WTC11 (cell line): ENCODE measurements around the gene ENAH. TPM values are rescaled to one million over a fixed set of nuclear protein-coding genes. Genes with fewer than 3 reads are reported as not detected.

ENCODE experiments used
- ATAC-seq: fragments of 200-7000 bp; cut with Tn5 transposase; 2 replicates; pipeline ENCODE4 v1.10.0; 2021; ENCODE audit warnings: mild to moderate bottlenecking, moderate library complexity
- CTCF ChIA-PET: fragments of 300-600 bp; sonication (Branson Sonifier 250); formaldehyde crosslinking; loops from one replicate; lab custom pipeline; 2021; ENCODE audit warnings: antibody characterized with exemption; lab: Charles Lee
- POLR2A ChIA-PET: fragments of 350-600 bp; sonication (Branson Sonifier 250); formaldehyde crosslinking; loops from one replicate; lab custom pipeline; 2021; ENCODE audit warnings: antibody characterized with exemption; lab: Charles Lee
- DNase-seq: peaks from one replicate; pipeline ENCODE4 v3.0.0; 2021; ENCODE audit warnings: low spot score
- H3K27ac Mint-ChIP-seq: 2 replicates; pipeline ENCODE4 v1.8.0; 2021; ENCODE audit warnings: mixed read lengths
- H3K27me3 Mint-ChIP-seq: 2 replicates; pipeline ENCODE4 v1.8.0; 2021; ENCODE audit warnings: low read depth, mild to moderate bottlenecking, moderate library complexity, mixed read lengths
- H3K36me3 Mint-ChIP-seq: 2 replicates; pipeline ENCODE4 v1.8.0; 2021; ENCODE audit warnings: mixed read lengths
- H3K4me1 Mint-ChIP-seq: 2 replicates; pipeline ENCODE4 v1.8.0; 2022; ENCODE audit warnings: mixed read lengths
- H3K4me3 Mint-ChIP-seq: 2 replicates; pipeline ENCODE4 v1.8.0; 2021; ENCODE audit warnings: mild to moderate bottlenecking, moderate library complexity, mixed read lengths
- H3K9me3 Mint-ChIP-seq: 2 replicates; pipeline ENCODE4 v1.8.0; 2021; ENCODE audit warnings: mixed read lengths
- E2F5 ChIP-seq: sonication (generic); formaldehyde crosslinking; IDR thresholded peaks from 2 replicates; pipeline ENCODE4 v1.8.1; 2022; ENCODE audit warnings: mild to moderate bottlenecking, moderate library complexity, missing genetic modification reagents
- HMGA2 ChIP-seq: fragments of 250-450 bp; sonication (Bioruptor Pico); IDR thresholded peaks from 2 replicates; pipeline ENCODE4 v1.4.0; 2021; ENCODE audit warnings: mild to moderate bottlenecking, moderate library complexity
- KAT7 ChIP-seq: sonication (generic); formaldehyde crosslinking; IDR thresholded peaks from 2 replicates; pipeline ENCODE4 v1.8.1; 2023; ENCODE audit warnings: missing genetic modification reagents, mild to moderate bottlenecking, borderline replicate concordance
- MYBL2 ChIP-seq: sonication (generic); formaldehyde crosslinking; IDR thresholded peaks from 2 replicates; pipeline ENCODE4 v1.8.1; 2023; ENCODE audit warnings: mild to moderate bottlenecking, moderate library complexity, missing genetic modification reagents
- RELA ChIP-seq: sonication (generic); formaldehyde crosslinking; IDR thresholded peaks from 2 replicates; pipeline ENCODE4 v1.8.1; 2022; ENCODE audit warnings: missing genetic modification reagents, mild to moderate bottlenecking, borderline replicate concordance
- SMAD3 ChIP-seq: sonication (generic); formaldehyde crosslinking; IDR thresholded peaks from 2 replicates; pipeline ENCODE4 v1.8.0; 2022; ENCODE audit warnings: missing genetic modification reagents, mild to moderate bottlenecking, borderline replicate concordance
- SOX15 ChIP-seq: fragments of 250-450 bp; sonication (Bioruptor Pico); IDR thresholded peaks from 2 replicates; pipeline ENCODE4 v1.9.0; 2021; ENCODE audit warnings: mild to moderate bottlenecking
- STAT6 ChIP-seq: sonication (generic); formaldehyde crosslinking; conservative IDR thresholded peaks from 2 replicates; pipeline ENCODE4 v1.8.1; 2023; ENCODE audit warnings: mild to moderate bottlenecking, low read depth, missing genetic modification reagents, moderate library complexity
- USF2 ChIP-seq: sonication (generic); formaldehyde crosslinking; IDR thresholded peaks from 2 replicates; pipeline ENCODE4 v1.8.1; 2023; ENCODE audit warnings: mild to moderate bottlenecking, missing genetic modification reagents, moderate library complexity
- ZBTB43 ChIP-seq: sonication (generic); formaldehyde crosslinking; IDR thresholded peaks from 2 replicates; pipeline ENCODE4 v1.8.1; 2023; ENCODE audit warnings: mild to moderate bottlenecking, missing genetic modification reagents
- ZNF219 ChIP-seq: sonication (generic); formaldehyde crosslinking; IDR thresholded peaks from 2 replicates; pipeline ENCODE4 v1.8.0; 2023; ENCODE audit warnings: missing genetic modification reagents, mild to moderate bottlenecking, borderline replicate concordance
- ZNF416 ChIP-seq: fragments of 250-450 bp; sonication (Bioruptor Pico); IDR thresholded peaks from 2 replicates; pipeline ENCODE4 v1.9.0; 2021; ENCODE audit warnings: mild to moderate bottlenecking, inconsistent platforms
- ZNF671 ChIP-seq: fragments of 250-450 bp; sonication (Bioruptor Pico); IDR thresholded peaks from 2 replicates; pipeline ENCODE4 v1.8.0; 2021; ENCODE audit warnings: mild to moderate bottlenecking
- total RNA-seq: library from RNA; stranded (reverse); gene quantifications from 3 replicates; pipeline ENCODE4 v1.2.3, GENCODE V29; 2021

Gene ENAH
- total RNA-seq, 1 experiment from 2014 or later: 227 TPM

GRCh38 chr1:225534135-225534534 is 118.8 kb downstream of the ENAH start:
- Mint-ChIP-seq H3K36me3 (no peaks in the 10 kb centered on the region), H3K9me3 (no peaks in the 10 kb centered on the region), H3K27ac (no peak overlapping the region; the same call in 1 of the 2 replicates), H3K27me3 (no peaks in the 10 kb centered on the region), H3K4me1 (peaks cover 61% of the 10 kb centered on the region), H3K4me3 (no peak overlapping the region)
- DNase-seq (no peak), ATAC-seq (no peak)
- CTCF ChIA-PET: no interaction called here
- POLR2A ChIA-PET: no interaction called here
- TF ChIP-seq STAT6 (CRISPR knock-in tag): no peak
- no peak for TF ChIP-seq ZBTB43 (CRISPR knock-in tag)
- no peak for TF ChIP-seq ZNF219 (CRISPR knock-in tag)
- no peak for TF ChIP-seq HMGA2

GRCh38 chr1:225533238-225533637 is 119.7 kb downstream of the ENAH start:
- TF ChIP-seq ZNF671 (CRISPR knock-in tag) (no peak), SMAD3 (no peak), ZNF416 (CRISPR knock-in tag) (no peak), E2F5 (CRISPR knock-in tag) (no peak)
- no peaks in the 10 kb centered on the region for H3K36me3 Mint-ChIP-seq
- H3K4me1 Mint-ChIP-seq: peaks cover 52% of the 10 kb centered on the region
- H3K27ac Mint-ChIP-seq: peak overlapping the region; percentile 75
- no peak for ATAC-seq
- ChIA-PET CTCF (interaction anchor here (0.9 kb wide), 1 partner anchor 59 kb away, joined by 3 read pairs; no protein-coding TSS in a partner anchor), POLR2A (no interaction called here)
- no peak for DNase-seq
- no peaks in the 10 kb centered on the region for H3K9me3 Mint-ChIP-seq
- no peaks in the 10 kb centered on the region for H3K27me3 Mint-ChIP-seq
- no peak overlapping the region; the same call in 1 of the 2 replicates for H3K4me3 Mint-ChIP-seq

GRCh38 chr1:225532240-225532944 is 120.5 kb downstream of the ENAH start:
- Mint-ChIP-seq H3K4me3 (no peak overlapping the region), H3K27ac (no peak overlapping the region), H3K9me3 (no peaks in the 10 kb centered on the region), H3K4me1 (peaks cover 43% of the 10 kb centered on the region), H3K27me3 (no peaks in the 10 kb centered on the region), H3K36me3 (no peaks in the 10 kb centered on the region)
- no peak for TF ChIP-seq SOX15 (CRISPR knock-in tag)
- no peak for TF ChIP-seq KAT7 (CRISPR knock-in tag)
- TF ChIP-seq ZNF416 (CRISPR knock-in tag): no peak
- no peak for TF ChIP-seq MYBL2 (CRISPR knock-in tag)
- TF ChIP-seq RELA (CRISPR knock-in tag): no peak
- TF ChIP-seq ZNF671 (CRISPR knock-in tag): no peak
- no peak for TF ChIP-seq USF2
- ChIA-PET POLR2A (no interaction called here), CTCF (interaction anchor here (0.9 kb wide), 1 partner anchor 58 kb away, joined by 3 read pairs; no protein-coding TSS in a partner anchor)
- ATAC-seq (no peak), DNase-seq (no peak)
